ENCODE data around the gene UBE2O.

UBE2O gene

DNA sequence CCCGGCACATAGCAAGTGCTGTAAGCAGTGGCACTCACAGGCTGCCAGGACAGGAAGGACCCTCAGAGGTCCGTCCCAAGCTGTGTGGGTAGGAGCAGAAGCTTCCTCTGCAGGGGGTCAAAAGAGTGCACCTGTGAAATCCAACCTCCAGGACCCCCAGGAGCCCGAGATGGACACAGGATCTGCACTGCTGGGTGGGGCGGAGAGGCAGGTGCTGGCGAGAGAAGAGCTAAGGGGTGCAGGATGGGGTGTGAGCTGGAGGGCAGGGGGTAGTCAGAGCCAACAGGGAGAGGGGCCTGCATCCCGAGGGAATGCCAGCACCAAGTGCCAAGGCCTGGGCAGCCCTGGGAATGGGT is 13.8 kb upstream of the UBE2O start:
- DNase-seq (ENCODE audit: low spot score) = no peak

DNA sequence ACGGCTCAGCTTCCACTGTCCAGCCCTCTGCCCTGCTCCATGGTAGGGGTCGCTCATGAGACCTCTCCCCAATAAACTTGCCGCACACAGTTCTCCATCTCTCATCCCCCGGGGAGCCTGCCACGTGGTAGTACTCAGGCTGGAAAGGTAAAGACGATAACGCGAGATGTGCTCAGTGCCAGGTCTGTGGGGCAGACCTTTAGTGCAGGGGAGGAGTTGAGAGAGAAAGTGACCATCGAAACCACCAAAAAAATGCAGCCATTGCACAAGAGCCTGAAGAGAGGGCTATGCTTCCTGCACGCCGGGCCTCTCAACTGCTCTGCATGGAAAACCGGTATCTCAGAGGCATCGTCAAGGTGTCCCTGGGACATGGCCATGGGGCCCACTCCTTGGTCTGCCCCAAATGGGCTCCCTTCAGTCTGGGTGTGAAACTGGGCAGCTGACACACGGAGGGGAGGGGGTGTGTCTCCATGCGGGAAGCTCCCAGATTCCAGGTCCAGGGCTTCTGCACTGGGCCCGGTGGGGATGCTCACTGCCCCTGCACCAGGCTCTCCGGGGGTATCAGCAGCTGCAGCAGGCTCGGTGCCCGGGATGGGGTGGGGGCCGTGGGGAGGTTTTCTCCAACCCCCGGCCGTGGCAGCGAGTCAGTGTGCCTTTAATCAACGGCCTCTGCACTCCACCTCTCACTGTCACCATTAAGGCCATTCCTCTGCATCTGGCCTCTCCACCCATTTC is 9.8 kb upstream of the UBE2O start:
- no peak for DNase-seq (ENCODE audit: low spot score)

DNA sequence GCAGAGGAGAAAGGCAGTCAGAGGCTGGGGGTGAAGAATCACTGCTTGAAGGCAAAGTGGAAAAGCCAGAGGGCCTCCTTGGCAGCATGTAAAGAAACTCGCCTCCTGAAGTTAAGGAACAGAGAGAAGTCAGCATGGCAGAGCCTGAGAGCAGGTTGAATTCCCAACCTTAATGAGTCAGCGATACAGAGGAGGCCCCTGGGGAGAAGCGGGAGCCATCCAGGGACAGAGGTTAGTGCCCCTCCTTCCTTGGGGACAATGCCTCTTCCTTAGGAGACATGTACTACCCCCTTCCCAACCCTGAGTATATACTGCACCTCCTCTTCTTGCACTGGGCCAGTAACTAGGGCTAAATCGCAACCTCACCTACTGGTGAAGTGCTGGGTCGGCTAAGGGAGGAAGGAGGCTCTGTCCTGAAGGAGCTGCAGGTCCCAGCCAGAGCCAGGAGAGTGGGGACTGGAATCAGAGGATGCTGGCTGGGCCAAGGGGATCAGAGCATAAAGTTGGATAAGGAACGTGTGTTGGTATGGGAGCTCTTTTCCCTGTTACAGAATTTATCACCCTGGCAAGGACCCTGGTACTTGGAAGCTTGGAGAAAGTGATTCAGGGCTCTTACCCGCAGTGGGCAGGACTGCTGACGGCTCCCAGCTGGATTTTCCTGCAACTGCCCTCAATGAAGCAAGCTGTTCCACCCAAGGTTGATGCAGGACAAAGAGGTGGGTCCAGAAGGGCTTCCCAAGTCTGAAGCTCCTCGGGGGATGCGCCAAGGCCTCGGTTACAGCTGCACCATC is 9.0 kb upstream of the UBE2O start:
- no peak for DNase-seq (ENCODE audit: low spot score)

DNA sequence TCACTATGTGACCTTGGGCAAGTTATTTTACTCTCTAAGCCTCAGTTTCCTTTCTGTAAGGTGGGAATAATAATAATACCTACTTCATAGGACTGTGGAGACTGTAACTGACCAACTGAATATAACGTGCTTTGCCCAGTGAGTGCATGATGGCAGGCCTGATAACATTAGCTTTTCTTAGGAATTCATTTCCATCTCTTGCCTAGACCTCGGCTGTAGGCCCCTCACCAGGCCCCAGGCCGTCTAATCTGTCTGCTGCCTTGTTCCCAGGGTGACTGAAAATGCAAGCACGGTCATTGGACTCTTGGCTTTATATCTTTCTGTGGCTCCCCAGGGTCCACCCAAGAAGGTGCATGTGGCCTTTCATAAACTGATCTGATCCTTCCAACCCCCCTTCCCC is 6.7 kb upstream of the UBE2O start:
- DNase-seq (ENCODE audit: low spot score) = no peak

DNA sequence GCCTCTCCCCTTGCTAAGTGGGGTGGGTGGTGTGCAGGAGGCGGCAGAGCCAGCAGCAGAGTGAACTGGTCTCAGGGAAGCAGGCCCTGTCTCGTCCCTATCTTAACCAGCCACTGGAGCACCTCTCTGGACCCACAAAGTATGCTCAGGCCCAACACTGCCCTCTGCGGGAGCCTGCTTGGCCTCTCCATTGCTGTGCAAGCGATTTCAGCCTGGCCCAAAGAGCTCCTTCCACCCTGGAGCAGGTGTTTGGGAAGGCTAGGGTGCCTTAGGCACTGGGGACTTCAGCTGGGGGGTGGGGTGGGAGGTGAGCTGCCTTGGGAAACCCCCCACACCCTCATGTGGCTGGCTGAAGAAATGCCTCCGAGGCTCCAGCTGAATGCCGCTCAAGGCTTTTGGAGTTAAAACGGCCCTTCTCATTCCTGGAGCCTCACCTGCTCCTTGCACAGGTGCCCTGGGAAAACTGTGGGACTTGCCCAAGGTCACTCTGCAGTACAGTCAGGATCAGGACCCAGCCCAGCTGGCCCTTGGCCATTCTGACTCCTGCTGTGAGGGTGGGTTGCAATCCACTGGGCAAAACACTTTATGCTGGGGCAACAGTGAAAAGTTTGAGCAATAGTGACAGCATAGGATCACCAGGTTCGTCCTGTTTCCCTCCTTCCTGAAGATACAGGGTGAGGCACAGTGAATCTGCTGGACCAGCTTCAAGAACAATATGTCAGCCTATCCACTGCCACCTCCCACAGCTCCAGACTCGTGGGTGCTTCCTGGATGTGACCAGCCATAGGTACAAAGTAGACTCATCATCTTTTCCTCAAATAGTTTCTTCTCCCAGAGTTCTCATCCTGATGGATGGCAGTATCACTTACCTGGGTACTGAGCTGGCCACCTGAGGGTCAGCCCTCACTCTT is 5.9 kb upstream of the UBE2O start:
- peak; percentile 75 for DNase-seq (ENCODE audit: low spot score)

DNA sequence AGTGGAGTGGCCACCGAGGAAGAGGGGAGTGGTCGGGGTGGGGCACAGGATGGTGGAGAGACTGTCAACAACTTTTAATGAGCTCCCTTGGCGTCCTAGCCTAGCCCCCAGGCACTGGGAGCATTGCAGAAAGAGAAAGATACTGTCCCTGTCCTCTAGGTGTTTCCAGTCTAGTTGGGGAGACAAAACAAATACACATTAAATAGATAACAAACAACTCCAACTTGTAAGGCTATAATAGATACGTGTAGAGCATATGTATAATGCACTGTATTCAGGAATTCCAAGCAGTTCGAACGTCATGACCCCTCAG is 435 bp upstream of the UBE2O start:
- DNase-seq (ENCODE audit: low spot score) = no peak

DNA sequence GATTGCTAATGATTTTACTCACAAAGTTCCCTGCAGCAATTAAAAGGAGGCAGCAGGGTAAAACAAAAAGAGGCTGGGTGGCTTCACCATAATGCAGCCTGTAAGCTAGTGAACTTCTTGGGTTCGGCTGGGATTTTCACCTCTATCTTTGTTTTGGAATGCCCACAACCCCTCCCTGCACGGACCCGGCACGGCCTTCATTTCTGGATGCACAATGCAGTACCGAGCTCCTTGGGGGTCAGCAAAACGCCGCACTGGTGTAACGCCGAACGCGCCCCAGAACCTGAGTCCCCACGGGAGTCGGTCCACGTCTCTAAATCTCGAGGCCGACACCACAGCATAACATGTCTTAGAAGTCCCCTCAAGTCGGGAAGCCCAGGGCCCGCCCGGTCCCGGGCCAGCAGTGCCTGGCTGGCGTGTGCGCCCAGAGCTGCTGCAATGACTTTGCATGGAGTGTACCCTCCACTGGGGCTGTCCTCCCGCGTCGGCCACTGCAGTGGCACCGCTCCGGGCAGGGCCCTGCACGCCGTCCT is 759 bp downstream of the UBE2O start:
- DNase-seq (ENCODE audit: low spot score) = no peak

DNA sequence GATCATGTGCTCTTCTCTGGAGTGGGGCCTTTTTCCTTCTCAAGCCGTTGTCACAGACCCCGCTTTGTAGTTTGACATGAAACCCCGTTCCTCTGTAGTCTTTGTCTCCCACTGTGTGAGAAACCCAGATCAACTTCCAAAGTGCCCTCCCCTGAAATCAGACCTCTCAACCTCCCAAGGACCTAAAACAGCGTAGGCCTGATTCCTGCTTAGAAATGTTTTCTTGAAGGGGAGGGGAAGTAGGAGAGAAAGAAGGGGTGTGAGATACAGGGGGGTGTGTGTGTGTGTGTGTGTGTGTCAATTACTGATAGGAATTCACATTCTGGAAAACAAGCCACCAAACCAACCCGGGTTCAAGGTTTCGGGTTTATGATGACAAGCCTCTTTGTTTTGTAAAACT is 1.4 kb downstream of the UBE2O start:
- no peak for DNase-seq (ENCODE audit: low spot score)

DNA sequence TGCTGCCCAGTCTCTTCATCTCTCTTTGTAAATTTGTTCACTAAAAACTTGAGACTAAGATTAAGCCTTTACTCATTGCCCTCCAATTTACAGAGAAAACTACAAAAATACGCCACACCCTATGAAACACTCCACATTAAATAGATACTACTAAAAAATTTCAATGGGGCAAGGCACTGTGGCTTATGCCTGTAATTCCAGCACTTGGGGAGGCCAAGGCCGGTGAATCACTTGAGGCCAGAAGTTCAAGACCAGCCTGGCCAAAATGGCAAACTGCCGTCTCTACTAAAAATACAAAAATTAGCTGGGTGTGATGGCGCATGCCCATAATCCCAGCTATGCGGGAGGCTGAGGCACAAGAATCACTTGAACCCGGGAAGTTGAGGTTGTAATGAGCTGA is 3.8 kb downstream of the UBE2O start:
- DNase-seq (ENCODE audit: low spot score) = no peak

DNA sequence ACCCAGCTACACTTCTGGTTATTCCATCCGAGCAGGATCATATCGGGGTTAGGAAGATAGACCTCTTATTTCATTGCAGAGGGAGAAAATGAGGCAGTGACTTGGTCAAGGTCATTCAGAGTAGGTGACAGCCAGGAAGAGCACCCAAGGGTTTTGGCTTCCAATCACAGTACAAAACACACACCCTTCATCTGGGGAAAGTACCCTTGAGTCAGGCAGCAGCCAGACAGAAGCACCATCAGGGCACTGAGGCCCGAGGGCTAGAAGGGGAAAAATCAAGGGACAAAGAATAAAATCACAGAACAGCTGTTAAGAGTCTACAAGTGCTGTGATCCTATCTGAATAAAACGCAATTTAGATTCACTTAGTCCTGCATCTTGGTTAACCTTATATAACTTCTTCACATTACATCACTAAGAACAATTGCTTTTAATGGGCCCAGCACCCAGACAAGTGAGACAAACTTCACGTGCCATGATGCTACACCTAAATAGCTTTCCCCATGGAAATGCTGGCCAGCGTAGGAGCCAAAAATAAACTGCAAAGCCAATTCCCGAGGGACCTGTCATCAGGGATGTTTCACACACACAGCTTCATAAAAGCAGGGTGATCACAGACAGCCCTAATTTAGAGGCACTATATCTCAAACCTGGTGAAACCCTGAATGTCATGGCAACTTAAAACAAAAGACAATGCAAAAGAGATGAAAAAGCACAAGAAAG is 4.9 kb downstream of the UBE2O start:
- no peak for DNase-seq (ENCODE audit: low spot score)

DNA sequence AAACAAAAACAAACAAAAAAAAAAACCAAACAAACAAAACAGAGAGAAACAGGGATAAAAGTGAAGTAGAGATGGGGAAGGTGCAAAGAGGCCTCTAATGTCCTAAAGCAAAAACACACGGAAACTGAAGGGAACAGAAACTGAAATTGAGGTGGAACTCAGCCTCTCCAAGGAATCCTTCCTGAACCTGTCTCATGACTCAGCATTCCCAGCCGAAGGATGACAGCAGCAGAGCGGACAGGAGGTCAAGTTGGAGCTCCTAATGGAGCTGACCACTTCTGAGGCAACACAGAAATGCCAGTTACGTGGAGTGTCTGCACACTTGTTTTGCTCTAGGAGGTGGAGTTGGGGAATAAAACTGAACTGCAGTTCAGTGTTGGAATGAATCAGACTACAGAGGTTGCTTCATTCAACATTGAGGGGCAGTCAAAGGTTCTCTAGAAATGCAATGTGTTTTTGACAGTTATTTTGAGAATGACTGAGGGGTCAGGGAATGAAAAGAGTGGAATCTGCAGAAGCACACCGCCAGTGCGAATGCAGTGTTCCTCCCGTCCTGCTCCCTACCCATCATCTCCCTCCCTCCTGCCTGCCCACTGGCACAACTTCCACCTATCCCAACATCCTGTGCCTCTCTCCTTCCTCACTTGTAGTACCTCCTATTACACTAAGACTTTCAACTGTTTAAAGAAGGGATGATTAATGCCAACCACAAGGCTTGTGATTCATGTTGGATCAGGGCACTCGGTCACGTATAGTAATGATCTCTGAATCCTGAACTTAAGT is 6.3 kb downstream of the UBE2O start:
- DNase-seq (ENCODE audit: low spot score) = no peak

DNA sequence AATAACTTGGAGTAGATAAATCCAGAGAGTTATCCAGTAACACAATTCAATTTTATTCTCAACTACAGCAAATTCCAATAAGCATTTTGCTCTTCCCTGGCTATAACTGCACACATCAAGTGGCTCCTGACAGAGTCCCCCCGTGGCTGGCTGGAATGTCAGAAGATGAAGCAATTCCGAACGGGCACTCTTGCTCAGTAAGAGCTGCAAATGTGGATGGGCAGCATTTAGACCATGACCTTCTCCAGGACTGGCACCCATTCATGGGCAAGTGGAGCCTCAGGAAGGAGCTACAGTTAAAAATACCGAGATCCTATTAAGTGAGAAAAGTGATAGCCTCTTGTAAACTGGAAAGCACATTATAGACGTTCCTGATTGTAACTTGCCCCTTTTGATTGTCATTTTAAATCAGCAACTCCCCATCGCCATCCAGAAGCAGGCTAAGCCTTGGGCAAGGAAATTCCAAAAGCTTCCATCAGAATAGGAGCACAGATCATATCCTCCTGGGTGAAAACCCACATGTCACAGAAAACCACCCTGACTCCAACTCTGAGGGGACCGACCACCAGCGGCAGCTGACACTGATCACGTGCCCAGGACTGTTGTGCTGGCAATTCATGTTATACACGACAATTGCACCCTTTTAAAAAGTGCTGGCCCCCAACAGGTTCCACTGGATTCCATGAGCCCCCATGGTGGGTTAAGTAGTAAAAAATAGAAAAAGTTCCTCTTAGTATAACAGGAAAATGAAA is 7.1 kb downstream of the UBE2O start:
- DNase-seq (ENCODE audit: low spot score) = no peak

DNA sequence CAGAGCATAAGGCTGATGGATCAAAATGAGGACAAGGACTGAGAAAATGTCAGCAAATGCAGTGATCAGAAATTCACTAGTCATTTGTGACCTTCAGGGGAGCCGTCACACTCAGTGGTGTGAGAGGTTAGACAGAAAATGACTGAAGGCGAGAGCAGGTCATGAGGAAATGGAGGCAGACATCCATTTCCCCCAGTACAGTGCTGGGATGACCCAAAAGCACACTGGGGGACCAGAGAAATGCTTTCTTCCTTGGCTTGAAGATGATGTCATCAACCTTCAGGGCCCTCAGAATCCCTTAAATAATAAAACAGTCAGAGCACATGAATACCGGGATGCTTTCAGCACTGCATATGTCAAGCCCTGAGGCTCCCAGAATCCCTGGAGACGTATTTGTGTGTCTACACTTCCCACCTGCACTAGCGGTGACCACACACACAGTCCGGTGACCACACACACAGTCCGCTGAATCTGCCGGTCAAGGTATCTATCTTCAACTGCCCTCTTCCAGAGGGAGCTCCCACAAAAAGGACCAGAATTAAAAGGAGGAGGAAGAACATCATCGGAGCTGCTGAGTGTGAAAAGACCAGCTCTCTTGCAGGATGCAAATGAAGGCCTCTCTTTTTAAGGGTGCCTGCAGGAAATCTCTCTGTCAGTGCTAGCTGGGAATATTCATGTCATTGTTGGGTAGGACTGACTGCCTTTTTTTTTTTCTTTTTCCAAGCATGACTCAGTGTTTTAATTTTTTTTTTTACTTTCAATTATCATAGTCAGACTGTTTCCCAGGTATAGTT is 8.2 kb downstream of the UBE2O start:
- no peak for DNase-seq (ENCODE audit: low spot score)

DNA sequence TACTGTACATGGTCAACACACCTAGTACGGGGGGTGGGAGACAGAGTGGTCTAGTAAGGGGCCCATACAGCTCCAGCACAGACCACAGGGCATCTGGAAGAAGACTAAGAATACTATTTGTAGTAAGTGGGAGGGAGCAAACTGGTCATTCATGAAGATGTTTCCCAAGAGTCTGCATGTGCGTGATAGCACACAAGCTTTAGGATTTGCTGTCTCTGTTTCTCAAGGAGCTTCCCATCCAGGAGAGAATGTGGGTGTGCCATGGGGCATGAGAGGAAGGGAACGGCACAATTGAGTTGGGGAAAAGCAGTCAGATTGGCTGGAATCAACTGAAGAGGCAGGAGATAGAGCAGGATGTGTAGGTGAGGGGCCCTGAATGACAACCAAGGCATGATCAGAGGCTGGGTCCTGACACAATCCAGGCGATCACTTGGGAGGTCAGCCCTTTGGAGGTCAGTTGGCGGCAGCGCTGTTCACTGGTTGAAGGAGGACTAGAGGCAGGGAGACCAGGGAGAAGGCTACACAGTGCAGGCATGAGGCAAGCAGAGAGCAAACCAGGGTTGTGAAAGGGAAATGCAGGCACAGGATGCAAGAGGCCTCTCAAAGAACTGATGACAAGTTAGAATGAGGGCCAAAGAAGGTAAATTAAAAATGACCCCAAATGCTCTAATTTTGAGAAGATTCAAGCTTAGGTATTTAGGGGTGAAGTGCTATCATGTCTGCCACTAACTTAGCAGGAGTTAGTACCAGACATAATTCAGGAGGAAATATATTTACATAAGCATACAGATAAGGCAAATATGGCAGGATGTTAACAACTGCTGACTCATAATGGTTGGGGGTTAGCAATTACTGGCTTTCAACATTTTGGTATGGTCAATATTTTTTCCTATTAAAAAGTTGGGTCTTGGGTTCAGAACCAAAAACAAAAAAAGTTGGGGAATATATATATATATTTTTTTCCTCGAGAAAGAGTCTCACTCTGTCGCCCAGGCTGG is 10.3 kb downstream of the UBE2O start:
- no peak for DNase-seq (ENCODE audit: low spot score)

DNA sequence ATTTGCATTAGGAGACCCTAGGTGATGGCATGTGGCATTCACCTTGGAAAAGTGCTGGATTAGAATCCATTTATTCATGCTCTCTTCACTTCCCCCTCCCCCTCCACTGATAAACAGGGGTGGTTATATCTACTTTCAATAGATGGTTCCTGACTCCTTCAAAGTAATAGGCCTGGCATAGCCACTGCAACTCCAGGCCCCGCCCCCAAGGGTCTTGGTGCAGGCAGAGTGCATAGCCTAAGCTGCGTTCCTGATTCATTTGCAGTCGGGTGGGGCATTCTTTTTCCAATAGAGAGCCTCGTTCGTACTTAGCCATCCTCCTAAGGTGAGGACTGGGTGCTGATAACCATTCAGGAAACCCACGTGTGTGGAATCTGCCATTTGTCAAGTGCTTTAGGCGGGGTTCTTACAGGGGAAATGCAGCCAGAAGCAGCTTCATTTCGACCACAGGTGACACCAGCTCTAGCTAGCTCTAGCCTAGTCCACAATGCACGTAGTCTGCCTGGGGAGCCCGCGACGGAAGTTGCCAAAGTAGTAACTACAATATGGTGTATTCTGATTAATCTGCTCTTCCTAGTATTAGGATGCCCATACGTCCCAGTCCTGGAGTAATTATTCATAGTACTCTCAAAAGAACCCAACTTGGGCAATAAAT is 11.1 kb downstream of the UBE2O start:
- no peak for DNase-seq (ENCODE audit: low spot score)

DNA sequence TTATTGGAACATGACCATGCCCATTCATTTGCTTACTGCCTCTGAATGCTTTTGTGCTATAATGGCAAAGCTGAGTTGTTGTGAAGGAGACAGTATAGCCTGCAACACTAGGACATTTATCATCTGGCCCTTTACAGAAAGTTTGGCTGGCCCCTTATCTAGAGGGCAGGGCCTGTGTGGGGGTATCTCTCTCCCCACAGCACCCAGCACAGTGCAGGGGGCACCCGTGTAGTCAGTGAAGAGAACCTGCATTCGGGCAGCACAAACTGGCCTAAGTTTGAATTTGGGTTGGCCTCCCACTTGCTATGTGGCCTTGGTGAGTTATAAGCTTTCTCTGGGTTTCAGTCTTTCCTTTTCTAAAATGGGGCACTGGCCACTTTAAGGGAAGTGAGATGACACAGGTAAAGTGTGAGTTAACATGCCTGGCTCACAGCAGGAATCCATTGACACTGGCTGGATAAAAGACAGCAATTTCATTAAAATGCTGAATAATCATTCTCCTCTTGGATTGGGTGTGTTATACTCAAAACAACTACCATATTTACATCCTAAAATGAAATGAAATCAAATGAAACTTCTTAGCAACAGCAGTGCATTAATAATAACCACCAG is 12.1 kb downstream of the UBE2O start:
- no peak for DNase-seq (ENCODE audit: low spot score)

DNA sequence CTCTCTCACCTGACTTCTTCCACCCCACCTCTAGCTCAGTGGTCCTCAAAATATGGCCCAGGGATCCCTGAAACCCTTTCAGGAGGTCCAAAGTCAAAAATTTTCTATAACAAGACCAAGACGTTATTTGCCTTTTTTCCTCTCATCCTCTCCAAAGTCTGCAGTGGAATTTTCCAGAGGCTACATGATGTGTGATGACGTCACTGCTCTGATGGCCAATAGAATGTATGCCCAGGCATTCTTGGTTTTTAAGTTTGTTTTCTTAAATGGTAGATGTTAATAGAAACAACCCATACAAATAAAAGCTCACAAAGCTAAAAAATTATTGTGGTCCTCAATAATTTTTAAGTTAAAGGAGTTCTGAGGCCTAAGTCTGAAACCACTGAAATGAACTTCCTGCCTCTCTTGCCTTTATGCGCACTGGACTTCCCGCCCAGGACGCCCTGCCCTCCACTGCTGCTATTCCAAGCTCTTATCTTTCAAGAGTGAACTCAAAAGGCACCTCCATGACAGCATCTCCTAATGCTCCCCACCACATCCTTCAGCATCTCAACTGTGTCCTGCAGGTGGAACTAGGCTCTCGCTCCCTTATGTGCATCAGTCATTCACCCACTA is 13.5 kb downstream of the UBE2O start:
- no peak for DNase-seq (ENCODE audit: low spot score)
